ENCODE measurements around the gene NMUR2. TPM values are rescaled to one million over a fixed set of nuclear protein-coding genes. Genes with fewer than 3 reads are reported as not detected.
A peak's percentile ranks its signal among the peaks of the same experiment; 100 is the strongest.

Gene NMUR2, protein sequence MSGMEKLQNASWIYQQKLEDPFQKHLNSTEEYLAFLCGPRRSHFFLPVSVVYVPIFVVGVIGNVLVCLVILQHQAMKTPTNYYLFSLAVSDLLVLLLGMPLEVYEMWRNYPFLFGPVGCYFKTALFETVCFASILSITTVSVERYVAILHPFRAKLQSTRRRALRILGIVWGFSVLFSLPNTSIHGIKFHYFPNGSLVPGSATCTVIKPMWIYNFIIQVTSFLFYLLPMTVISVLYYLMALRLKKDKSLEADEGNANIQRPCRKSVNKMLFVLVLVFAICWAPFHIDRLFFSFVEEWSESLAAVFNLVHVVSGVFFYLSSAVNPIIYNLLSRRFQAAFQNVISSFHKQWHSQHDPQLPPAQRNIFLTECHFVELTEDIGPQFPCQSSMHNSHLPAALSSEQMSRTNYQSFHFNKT
- 1.7 to 1.9 TPM (median 1.8 TPM) in 3 replicates for total RNA-seq

- peak in 1 of 2 experiments; percentile 23 for DNase-seq (ENCODE audit: low spot score in 2 of 2, unreplicated experiment in 2 of 2)
- H3K4me3 Mint-ChIP-seq: peak within 1 kb of the TSS; percentile 27
These were observed at the start of gene NMUR2 for GRCh38 chr5:152405145-152405544. NMUR2 (minus strand) TSS chr5:152405279; CDS start chr5:152405113, 166 bp downstream.

GRCh38 chr5:152443935-152444334, 38.9 kb upstream of the NMUR2 start:
- DNase-seq (ENCODE audit: low spot score in 2 of 2, unreplicated experiment in 2 of 2): no peak
- no peak overlapping the region for H3K4me3 Mint-ChIP-seq
- no peaks in the 10 kb centered on the region for H3K9me3 Mint-ChIP-seq
- no peaks in the 10 kb centered on the region for H3K27me3 Mint-ChIP-seq (ENCODE audit: low read depth)
- TF ChIP-seq CTCF (IDR thresholded peaks at IDR 0.05; ENCODE audit: unreplicated experiment): no peak
- no peak overlapping the region for H3K27ac Mint-ChIP-seq
- H3K36me3 Mint-ChIP-seq: no peaks in the 10 kb centered on the region
- no peaks in the 10 kb centered on the region for H3K4me1 Mint-ChIP-seq

More at GRCh38 chr5:152405145-152405544, at the start of gene NMUR2:
- no peak for TF ChIP-seq CTCF (IDR thresholded peaks at IDR 0.05; ENCODE audit: unreplicated experiment)
- H3K4me1 Mint-ChIP-seq: peaks cover 7% of the 10 kb centered on the region
- H3K36me3 Mint-ChIP-seq: no peaks in the 10 kb centered on the region
- peaks cover 5% of the 10 kb centered on the region for H3K27me3 Mint-ChIP-seq (ENCODE audit: low read depth)
- H3K9me3 Mint-ChIP-seq: peaks cover 12% of the 10 kb centered on the region
- H3K27ac Mint-ChIP-seq: no peak within 1 kb of the TSS

- Mint-ChIP-seq H3K27ac (no peak overlapping the region), H3K4me1 (no peaks in the 10 kb centered on the region), H3K9me3 (no peaks in the 10 kb centered on the region), H3K4me3 (no peak overlapping the region), H3K36me3 (no peaks in the 10 kb centered on the region), H3K27me3 (ENCODE audit: low read depth) (no peaks in the 10 kb centered on the region)
- no peak for TF ChIP-seq CTCF (IDR thresholded peaks at IDR 0.05; ENCODE audit: unreplicated experiment)
- DNase-seq (ENCODE audit: low spot score in 2 of 2, unreplicated experiment in 2 of 2): no peak
These were observed 34.7 kb upstream of the NMUR2 start for GRCh38 chr5:152439791-152440190.

GRCh38 chr5:152437866-152438265, 32.8 kb upstream of the NMUR2 start:
- DNase-seq (ENCODE audit: low spot score in 2 of 2, unreplicated experiment in 2 of 2): no peak
- Mint-ChIP-seq H3K27ac (no peak overlapping the region), H3K9me3 (no peaks in the 10 kb centered on the region), H3K4me1 (no peaks in the 10 kb centered on the region), H3K4me3 (no peak overlapping the region), H3K36me3 (no peaks in the 10 kb centered on the region), H3K27me3 (ENCODE audit: low read depth) (no peaks in the 10 kb centered on the region)
- TF ChIP-seq CTCF (IDR thresholded peaks at IDR 0.05; ENCODE audit: unreplicated experiment): no peak

GRCh38 chr5:152427721-152428120, 22.6 kb upstream of the NMUR2 start:
- TF ChIP-seq CTCF (IDR thresholded peaks at IDR 0.05; ENCODE audit: unreplicated experiment): no peak
- no peaks in the 10 kb centered on the region for H3K4me1 Mint-ChIP-seq
- no peak for DNase-seq (ENCODE audit: low spot score in 2 of 2, unreplicated experiment in 2 of 2)
- H3K9me3 Mint-ChIP-seq: no peaks in the 10 kb centered on the region
- peaks cover 2% of the 10 kb centered on the region for H3K27me3 Mint-ChIP-seq (ENCODE audit: low read depth)
- no peak overlapping the region for H3K27ac Mint-ChIP-seq
- no peak overlapping the region for H3K4me3 Mint-ChIP-seq
- H3K36me3 Mint-ChIP-seq: no peaks in the 10 kb centered on the region
